Measurements from ENCODE around the gene ZNRF2.
"Not testable (repeated sequence)": the region's sequence is repeated elsewhere in the genome, so short reads cannot be mapped to it uniquely, and the experiment has no call there.

ZNRF2 gene

DNA sequence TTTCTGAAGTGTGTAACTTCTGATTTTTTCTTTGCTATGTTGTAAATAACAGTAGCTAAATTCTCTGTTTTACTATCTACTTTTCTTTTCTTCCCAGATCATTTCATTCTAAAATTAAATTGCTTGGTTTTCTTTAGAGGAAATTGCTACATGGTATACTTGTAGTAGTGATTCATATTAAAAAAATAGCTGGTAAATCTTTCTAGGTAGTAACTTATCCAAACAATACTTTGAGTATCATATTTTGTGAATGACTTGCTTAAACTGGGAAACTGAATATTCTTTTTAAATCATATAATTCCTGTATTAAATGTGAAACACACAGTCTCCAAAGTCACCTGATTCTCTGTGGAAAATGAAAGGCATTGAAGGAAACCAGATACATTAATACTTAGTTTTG is 85.5 kb downstream of the ZNRF2 start:
- ATAC-seq (no peak), DNase-seq (no peak)
- Mint-ChIP-seq H3K4me1 (no peaks in the 10 kb centered on the region), H3K4me3 (no peak overlapping the region), H3K27me3 (no peaks in the 10 kb centered on the region), H3K27ac (no peak overlapping the region), H3K9me3 (no peaks in the 10 kb centered on the region)

DNA sequence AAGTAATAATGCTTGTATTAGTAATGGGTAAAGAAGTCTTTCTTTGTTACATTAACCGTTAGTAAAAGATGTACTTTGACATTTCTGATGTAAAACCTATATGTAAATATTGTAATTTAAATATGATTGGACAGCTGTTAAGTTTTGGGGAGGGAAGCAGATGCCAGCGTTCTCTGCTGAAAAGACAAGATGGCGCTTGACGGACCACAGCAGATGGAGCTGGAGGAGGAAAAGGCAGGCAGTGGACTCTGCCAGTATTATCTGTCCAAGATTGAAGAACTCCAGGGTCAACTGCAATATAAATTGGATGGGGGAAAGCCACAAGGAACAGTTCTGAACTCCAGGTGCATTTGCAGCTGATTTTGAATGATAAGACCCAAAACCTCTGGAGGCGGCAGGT is 86.9 kb downstream of the ZNRF2 start:
- ATAC-seq (no peak), DNase-seq (no peak)
- H3K4me1 Mint-ChIP-seq: no peaks in the 10 kb centered on the region
- no peaks in the 10 kb centered on the region for H3K9me3 Mint-ChIP-seq
- no peaks in the 10 kb centered on the region for H3K27me3 Mint-ChIP-seq
- H3K4me3 Mint-ChIP-seq: no peak overlapping the region
- H3K27ac Mint-ChIP-seq: no peak overlapping the region

DNA sequence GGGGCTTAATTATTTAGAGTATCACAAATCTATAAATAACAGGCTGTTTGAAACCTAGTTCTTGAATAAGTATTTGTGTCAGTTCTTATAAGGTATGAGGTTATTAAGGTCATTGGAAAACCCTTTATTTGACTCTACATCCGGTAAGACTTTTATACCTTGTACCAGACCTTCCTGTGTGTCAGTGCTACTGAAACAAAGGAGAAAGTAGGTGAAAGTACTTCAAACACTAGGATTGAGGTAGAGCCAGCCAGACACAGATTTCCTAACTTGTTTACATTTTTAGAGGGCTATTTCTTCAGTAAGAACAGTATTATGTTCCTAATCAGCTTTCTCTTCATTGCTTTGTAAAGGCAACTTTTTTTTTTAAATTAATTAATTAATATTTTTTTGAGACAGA is 93.9 kb downstream of the ZNRF2 start:
- DNase-seq (no peak), ATAC-seq (no peak)
- H3K9me3 Mint-ChIP-seq: peaks cover 4 to 9% of the 10 kb centered on the region in 2 donors
- no peak overlapping the region for H3K27ac Mint-ChIP-seq
- H3K27me3 Mint-ChIP-seq: no peaks in the 10 kb centered on the region
- no peak overlapping the region for H3K4me3 Mint-ChIP-seq
- no peaks in the 10 kb centered on the region for H3K4me1 Mint-ChIP-seq

DNA sequence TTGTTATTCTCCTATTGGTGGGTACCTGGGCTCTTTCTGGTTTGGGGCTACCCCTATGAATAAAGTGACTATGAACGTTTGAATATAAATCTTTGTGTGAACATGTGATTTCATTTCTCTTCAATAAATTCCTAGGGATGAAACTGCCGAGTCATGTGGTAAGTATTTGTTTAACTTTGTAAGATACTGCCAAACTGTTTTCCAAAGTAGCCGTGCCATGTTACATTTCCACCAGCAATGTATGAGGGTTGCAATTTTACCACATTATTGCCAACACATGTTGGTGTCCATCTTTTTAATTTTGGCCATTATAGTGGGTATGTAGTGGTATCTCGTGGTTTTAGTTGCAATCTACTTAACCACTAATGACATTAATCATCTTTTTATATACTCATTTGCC is 94.7 kb downstream of the ZNRF2 start:
- DNase-seq (no peak), ATAC-seq (no peak)
- Mint-ChIP-seq H3K4me1 (no peaks in the 10 kb centered on the region), H3K9me3 (peaks cover 4 to 18% of the 10 kb centered on the region in 2 donors), H3K4me3 (no peak overlapping the region), H3K27me3 (no peaks in the 10 kb centered on the region), H3K27ac (no peak overlapping the region)

DNA sequence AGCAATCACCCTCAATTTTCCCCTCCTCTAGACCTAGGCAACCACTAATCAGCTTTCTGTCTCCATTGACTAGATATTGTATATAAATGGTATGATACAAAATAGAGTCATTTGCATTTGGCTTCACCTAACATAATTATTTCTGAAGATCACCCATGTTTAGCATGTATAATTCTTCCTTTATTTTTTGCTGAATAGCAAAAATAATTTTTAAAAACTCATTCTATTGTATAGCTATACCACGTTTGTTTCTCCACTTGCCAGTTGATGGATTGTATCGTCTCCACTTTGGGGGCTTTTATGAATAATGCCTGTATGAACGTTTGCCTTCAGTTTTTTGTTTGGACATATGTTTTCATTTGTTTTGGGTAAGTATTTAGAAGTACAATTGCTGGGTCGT is 95.3 kb downstream of the ZNRF2 start:
- Mint-ChIP-seq H3K27me3 (no peaks in the 10 kb centered on the region), H3K9me3 (peaks cover 4 to 22% of the 10 kb centered on the region in 2 donors), H3K27ac (no peak overlapping the region), H3K4me1 (no peaks in the 10 kb centered on the region), H3K4me3 (no peak overlapping the region)
- no peak for ATAC-seq
- no peak for DNase-seq

DNA sequence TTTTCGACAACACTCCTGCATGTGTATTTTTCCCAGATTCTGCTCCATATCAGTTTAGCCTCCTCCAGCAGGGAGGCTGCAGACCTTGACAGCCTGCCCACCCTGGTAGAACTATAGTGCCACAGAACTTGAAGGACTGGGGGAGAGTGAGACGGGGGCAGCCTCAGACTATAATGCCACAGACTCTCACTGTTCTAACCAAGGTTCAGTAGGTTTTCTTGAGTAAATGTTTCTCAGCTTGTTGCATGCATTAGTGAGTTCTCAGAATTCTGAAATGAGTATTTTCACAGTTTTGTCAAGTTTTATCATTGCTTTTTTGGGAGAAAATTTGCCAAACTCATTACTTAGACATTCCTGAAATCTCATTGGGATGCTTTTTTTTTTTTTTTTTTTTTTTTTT is 95.9 kb downstream of the ZNRF2 start:
- Mint-ChIP-seq H3K27ac (no peak overlapping the region), H3K4me1 (no peaks in the 10 kb centered on the region), H3K4me3 (no peak overlapping the region), H3K27me3 (no peaks in the 10 kb centered on the region), H3K9me3 (peaks cover 4 to 22% of the 10 kb centered on the region in 2 donors)
- ATAC-seq: no peak
- DNase-seq: no peak

DNA sequence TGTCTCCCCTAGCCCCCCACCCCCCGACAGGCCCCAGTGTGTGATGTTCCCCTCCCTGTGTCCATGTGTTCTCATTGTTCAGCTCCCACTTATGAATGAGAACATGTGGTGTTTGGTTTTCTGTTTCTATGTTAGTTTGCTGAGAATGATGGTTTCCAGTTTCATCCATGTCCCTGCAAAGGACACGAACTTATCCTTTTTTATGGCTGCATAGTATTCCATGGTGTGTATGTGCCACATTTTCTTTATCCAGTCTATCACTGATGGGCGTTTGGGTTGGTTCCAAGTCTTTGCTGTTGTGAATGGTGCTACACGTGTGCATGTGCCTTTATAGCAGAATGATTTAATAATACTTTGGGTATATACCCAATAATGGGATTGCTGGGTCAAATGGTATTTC is 96.4 kb downstream of the ZNRF2 start:
- H3K4me3 Mint-ChIP-seq, ATAC-seq, DNase-seq, H3K27me3 Mint-ChIP-seq, H3K4me1 Mint-ChIP-seq, H3K27ac Mint-ChIP-seq: not testable (repeated sequence)
- peaks cover 4 to 22% of the 10 kb centered on the region in 2 donors for H3K9me3 Mint-ChIP-seq

DNA sequence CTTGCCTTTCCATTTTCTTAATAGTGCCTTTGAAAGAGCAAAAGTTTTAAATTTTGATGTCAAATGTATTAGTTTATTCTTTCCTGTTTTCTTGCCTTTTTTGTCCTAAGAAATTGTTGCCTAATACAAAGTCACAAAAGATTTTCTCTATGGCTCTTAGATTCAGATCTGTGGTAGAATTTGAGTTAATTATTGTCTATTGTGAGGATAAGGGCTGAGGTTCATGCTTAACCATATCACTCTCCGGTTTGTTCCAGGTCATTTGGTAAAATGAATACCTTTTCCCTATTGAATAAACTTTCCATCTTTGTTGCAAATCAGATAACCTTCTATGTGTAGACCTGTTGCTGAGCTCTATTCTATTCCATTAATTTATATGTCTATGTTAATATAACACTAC is 98.2 kb downstream of the ZNRF2 start:
- Mint-ChIP-seq H3K27me3 (no peaks in the 10 kb centered on the region), H3K27ac (no peak overlapping the region), H3K4me1 (no peaks in the 10 kb centered on the region), H3K4me3 (no peak overlapping the region), H3K9me3 (peaks cover 4 to 22% of the 10 kb centered on the region in 2 donors)
- no peak for DNase-seq
- no peak for ATAC-seq

DNA sequence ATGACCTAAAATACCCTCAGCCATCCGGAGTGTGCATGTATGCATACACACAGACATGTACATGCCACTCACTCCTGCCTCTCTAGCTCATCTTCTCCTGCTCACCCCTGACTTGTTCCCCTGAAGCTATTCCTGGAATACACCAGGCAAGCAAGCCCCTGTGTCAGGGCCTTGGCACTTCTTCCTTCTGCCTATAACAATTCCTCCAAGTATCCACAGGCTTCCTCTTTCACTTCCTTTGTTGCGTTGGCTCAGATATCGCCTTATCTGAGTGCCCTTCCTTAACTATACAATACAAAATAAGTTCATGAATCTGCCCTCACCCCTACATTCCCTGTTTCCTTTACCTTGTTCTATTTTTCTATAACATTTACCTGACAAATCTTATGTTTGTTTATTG is 105.4 kb downstream of the ZNRF2 start:
- Mint-ChIP-seq H3K27me3 (no peaks in the 10 kb centered on the region), H3K4me3 (no peak overlapping the region), H3K27ac (no peak overlapping the region), H3K9me3 (no peaks in the 10 kb centered on the region), H3K4me1 (no peaks in the 10 kb centered on the region)
- ATAC-seq (no peak), DNase-seq (no peak)

DNA sequence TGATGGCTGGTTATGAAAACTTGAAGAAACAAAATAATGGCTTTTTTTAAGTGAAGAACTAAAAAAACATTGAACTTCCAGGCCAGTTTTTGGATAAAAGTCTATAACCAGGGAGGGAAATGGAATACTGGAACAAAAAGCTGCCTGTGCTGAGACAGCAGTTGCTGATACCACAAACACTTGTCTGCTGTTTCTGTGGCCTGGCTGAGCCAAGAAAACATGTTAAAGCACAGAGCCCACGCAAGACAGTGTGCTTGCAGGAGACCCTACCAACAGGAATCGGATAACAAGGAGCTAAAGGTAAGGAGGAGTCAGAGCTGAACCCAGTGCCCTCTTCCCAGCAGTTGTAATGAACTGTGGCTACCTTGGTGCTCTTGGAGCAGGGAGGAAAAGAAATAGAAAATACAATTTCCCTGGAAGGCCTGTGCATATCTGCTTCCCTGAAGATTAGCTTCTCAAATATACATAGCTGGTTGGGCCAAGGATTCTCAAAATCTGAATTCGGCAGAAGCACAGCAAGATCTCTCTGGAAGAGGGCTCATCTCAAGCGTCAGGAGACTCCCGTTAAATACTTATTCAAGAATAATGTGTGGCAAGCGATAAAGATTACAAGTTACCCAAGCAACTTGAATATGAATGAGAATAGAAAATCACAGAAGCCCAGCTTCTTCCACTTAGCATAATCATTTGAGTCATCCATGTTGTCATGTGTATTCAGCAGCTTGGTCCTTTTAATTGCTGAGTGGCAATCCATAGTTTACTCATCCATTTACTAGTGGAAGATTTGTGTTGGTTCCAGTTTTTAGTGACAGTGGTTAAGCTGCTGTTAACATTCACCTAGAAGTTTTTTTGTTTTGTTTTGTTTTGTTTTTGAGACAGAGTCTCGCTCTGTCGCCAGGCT is 106.6 kb downstream of the ZNRF2 start:
- Mint-ChIP-seq H3K4me3 (no peak overlapping the region), H3K27ac (no peak overlapping the region), H3K4me1 (no peaks in the 10 kb centered on the region), H3K9me3 (no peaks in the 10 kb centered on the region), H3K27me3 (no peaks in the 10 kb centered on the region)
- ATAC-seq (no peak), DNase-seq (no peak)

DNA sequence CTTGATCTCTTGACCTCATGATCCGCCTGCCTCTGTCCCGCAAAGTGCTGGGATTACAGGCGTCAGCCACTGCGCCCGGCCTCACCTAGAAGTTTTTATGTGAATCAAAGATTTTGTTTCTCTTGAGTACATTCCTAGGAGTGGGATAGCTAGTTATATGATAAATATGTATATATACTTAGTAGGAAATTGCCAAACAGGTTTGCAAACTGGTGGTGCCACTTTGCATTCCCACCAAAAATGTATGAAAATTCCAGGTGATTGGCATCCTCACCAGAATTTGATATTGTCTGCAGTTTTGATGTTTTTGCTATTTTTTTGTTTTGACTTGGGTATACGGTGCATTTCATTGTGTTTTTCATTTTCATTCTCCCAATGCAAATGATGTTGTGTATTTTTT is 107.4 kb downstream of the ZNRF2 start:
- DNase-seq (no peak), ATAC-seq (no peak)
- Mint-ChIP-seq H3K4me3 (no peak overlapping the region), H3K27me3 (no peaks in the 10 kb centered on the region), H3K9me3 (no peaks in the 10 kb centered on the region), H3K27ac (no peak overlapping the region), H3K4me1 (no peaks in the 10 kb centered on the region)

DNA sequence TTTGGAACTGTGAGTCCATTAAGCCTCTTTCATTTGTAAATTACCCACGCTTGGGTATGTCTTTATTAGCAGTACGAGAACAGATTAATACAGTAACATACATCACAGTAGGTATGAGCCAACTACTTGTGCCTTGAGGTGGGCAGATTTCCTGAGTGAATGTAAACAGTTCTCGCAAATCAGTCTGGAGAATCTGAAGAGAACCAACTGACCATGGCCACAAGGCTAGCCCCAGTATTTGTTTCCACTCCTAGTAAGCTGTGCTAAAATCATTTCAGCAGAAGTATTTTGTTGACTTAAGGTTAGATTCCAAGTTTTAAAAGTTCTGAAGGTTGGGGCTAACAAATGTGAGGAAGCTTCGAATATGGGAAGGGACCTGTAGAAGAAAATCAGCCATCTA is 111.3 kb downstream of the ZNRF2 start:
- no peak for ATAC-seq
- Mint-ChIP-seq H3K27me3 (no peaks in the 10 kb centered on the region), H3K27ac (no peak overlapping the region), H3K9me3 (no peaks in the 10 kb centered on the region), H3K4me3 (no peak overlapping the region), H3K4me1 (no peaks in the 10 kb centered on the region)
- DNase-seq: no peak

DNA sequence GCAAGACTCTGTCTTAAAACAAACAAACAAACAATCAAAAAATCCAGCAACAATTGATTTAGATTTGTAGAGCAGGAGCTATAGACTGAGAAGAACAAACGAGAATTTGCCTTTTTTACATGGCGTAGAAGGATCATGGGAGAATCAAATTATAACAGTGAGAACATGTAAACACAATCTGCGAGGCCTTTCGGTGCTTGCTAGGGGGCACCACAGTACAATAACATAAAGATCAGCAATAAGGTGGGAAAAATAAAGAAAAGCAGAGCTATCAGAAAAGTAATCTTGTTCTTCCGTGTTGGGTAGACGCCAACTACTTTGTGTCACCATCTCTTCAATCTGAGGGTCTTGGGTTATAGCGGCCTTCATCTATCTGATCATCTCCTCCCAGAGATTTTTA is 112.0 kb downstream of the ZNRF2 start:
- no peaks in the 10 kb centered on the region for H3K27me3 Mint-ChIP-seq
- no peak overlapping the region for H3K4me3 Mint-ChIP-seq
- no peak for DNase-seq
- no peak overlapping the region for H3K27ac Mint-ChIP-seq
- H3K9me3 Mint-ChIP-seq: no peaks in the 10 kb centered on the region
- ATAC-seq: no peak
- peaks cover 5% of the 10 kb centered on the region for H3K4me1 Mint-ChIP-seq

DNA sequence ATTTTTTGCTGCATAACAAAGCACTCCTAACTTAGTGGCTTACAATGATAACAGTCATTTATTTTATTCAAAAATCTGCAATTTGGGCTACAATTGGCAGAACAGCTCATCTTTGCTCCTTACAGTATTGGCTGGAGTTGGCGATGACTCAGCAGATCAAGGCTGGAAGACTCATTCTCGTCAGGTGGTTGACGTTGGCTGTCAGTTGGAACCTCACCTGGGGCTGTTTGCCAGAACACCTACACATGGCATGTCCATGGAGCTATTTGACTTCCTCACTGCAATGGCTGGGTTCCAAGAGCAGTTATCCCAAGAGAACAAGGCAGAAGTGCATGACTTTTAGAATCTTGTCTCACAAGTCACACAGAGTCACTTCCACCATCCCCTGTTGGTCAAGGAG is 119.1 kb downstream of the ZNRF2 start:
- no peaks in the 10 kb centered on the region for H3K27me3 Mint-ChIP-seq
- ATAC-seq (no peak), DNase-seq (no peak)
- H3K4me3 Mint-ChIP-seq: no peak overlapping the region
- peak overlapping the region in 1 of 2 donors; percentile 12 for H3K27ac Mint-ChIP-seq
- H3K4me1 Mint-ChIP-seq: peaks cover 13% of the 10 kb centered on the region
- H3K9me3 Mint-ChIP-seq: no peaks in the 10 kb centered on the region

DNA sequence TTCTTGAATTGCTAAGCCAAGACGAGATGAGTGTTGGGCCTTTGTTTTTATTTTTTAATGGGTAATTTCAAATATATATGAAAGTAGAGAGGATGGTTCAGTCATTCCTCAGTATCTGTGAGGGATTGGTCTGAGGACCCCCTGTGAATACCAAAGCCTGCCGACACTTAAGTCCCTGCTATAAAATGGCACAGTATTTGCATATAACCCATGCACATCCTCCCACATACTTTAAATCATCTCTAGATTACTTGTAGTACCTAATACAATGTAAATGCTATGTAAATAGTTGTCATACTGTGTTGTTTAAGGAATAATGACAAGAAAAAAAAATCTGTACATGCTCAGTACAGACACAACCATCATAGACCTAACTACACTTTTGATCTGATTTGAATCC is 120.8 kb downstream of the ZNRF2 start:
- Mint-ChIP-seq H3K27me3 (no peaks in the 10 kb centered on the region), H3K9me3 (no peaks in the 10 kb centered on the region), H3K27ac (no peak overlapping the region), H3K4me1 (peaks cover 13% of the 10 kb centered on the region), H3K4me3 (no peak overlapping the region)
- ATAC-seq: no peak
- no peak for DNase-seq

DNA sequence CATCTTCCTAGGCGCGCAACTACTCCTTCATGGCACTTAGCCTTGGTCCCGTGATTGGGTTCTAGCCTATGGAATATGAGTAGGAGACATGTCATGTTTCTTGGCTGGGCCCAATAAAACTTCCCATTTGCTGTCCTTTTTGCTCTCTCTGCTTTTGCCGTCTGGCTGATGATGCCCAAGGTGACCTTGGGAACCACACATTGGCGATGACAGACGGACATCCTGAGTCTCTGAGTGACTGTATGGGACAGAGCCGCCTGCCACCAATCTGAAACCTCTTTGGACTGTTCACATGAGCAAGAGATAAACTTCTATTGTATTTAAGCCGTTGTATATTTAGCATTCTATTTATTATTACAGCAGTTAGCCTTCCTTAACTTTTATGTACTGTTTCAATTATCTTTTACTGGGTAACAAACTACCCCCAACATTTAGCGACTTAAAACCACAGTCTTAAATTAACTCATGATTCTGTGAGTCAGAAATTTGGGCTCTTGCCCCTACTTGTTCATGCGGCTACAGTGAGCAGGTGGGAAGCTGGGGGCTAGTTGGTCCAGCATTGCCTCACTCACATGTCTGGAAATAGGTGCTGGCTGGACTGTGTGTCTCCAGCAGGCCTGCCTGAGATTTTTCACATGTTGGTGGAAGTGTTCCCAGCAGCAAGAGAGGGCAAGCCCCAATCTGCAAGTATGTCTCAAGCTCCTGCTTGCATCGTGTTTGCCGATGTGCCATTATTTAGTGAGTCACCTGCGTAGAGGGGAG is 122.4 kb downstream of the ZNRF2 start:
- ATAC-seq (no peak), DNase-seq (no peak)
- H3K9me3 Mint-ChIP-seq: no peaks in the 10 kb centered on the region
- H3K4me3 Mint-ChIP-seq: no peak overlapping the region
- H3K27ac Mint-ChIP-seq: no peak overlapping the region
- no peaks in the 10 kb centered on the region for H3K27me3 Mint-ChIP-seq
- peaks cover 3% of the 10 kb centered on the region for H3K4me1 Mint-ChIP-seq
